ENCODE data around the gene LRCH1.

DNA sequence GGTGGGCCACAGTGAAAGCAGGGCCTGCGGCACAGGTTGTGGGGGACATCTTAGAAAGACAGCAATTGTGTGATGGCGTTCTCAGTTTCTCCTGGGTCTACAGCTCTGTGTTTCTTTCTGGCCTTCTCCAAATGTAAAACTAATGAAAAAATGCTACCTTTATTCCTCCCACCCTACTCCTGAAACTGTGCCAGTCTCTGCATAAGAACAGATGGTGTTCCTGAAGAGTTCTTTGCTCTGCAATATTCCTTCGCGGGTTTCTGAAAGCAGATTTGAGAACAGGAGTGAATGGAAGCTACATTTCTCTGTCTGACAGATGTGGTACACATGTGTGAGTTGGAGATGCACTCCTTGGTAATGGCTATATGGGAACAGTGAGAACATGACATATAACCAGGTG, 18.0 kb upstream of the LRCH1 start:
- no peak for TF ChIP-seq POLR2AphosphoS5 (IDR thresholded peaks at IDR 0.05)
- TF ChIP-seq POLR2A (IDR thresholded peaks at IDR 0.05), result no peak

Data from transverse colon (tissue), 3 donors.